ENCODE measurements around the gene PRKAG1. TPM values are rescaled to one million over a fixed set of nuclear protein-coding genes. Genes with fewer than 3 reads are reported as not detected.

Gene PRKAG1
- total RNA-seq, 1 experiment from 2014 or later = 34.2 TPM

GRCh38 chr12:49031573-49032161 lies 13.1 kb upstream of the PRKAG1 start:
- BruUV-seq (replicated peaks) = no TSS peak
- TF ChIP-seq CTCF (IDR thresholded peaks at IDR 0.05; ENCODE audit: unreplicated experiment) = no peak
- Mint-ChIP-seq H3K27me3 (ENCODE audit: unreplicated experiment) (no peaks in the 10 kb centered on the region), H3K4me1 (ENCODE audit: low read depth, unreplicated experiment) (no peaks in the 10 kb centered on the region), H3K9me3 (ENCODE audit: low read depth, unreplicated experiment) (no peaks in the 10 kb centered on the region), H3K4me3 (ENCODE audit: low read depth, unreplicated experiment) (no peak overlapping the region), H3K27ac (ENCODE audit: unreplicated experiment) (no peak overlapping the region), H3K36me3 (ENCODE audit: insufficient read depth, unreplicated experiment) (peaks cover 36% of the 10 kb centered on the region)
- intact Hi-C loops (cut with micrococcal nuclease; ENCODE audit: unreplicated experiment) = no loop called here
- no peak for DNase-seq
- CTCF ChIA-PET = no interaction called here

- BruUV-seq (replicated peaks) = no TSS peak
- CTCF ChIA-PET = interaction anchor here (0.6 kb wide), 1 partner anchor 1019 kb away, joined by 3 read pairs; no protein-coding TSS in a partner anchor
- H3K9me3 Mint-ChIP-seq (ENCODE audit: low read depth, unreplicated experiment) = no peaks in the 10 kb centered on the region
- no peak overlapping the region for H3K27ac Mint-ChIP-seq (ENCODE audit: unreplicated experiment)
- DNase-seq = no peak
- H3K36me3 Mint-ChIP-seq (ENCODE audit: insufficient read depth, unreplicated experiment) = peaks cover 30% of the 10 kb centered on the region
- no peaks in the 10 kb centered on the region for H3K27me3 Mint-ChIP-seq (ENCODE audit: unreplicated experiment)
- TF ChIP-seq CTCF (IDR thresholded peaks at IDR 0.05; ENCODE audit: unreplicated experiment) = no peak
- no peaks in the 10 kb centered on the region for H3K4me1 Mint-ChIP-seq (ENCODE audit: low read depth, unreplicated experiment)
- no peak overlapping the region for H3K4me3 Mint-ChIP-seq (ENCODE audit: low read depth, unreplicated experiment)
- intact Hi-C loops (cut with micrococcal nuclease; ENCODE audit: unreplicated experiment) = no loop called here
These were observed 12.4 kb upstream of the PRKAG1 start for GRCh38 chr12:49030714-49031572.

GRCh38 chr12:49030119-49030518 lies 11.5 kb upstream of the PRKAG1 start:
- Mint-ChIP-seq H3K9me3 (ENCODE audit: low read depth, unreplicated experiment) (no peaks in the 10 kb centered on the region), H3K4me1 (ENCODE audit: low read depth, unreplicated experiment) (no peaks in the 10 kb centered on the region), H3K27me3 (ENCODE audit: unreplicated experiment) (no peaks in the 10 kb centered on the region), H3K36me3 (ENCODE audit: insufficient read depth, unreplicated experiment) (peaks cover 23% of the 10 kb centered on the region), H3K4me3 (ENCODE audit: low read depth, unreplicated experiment) (no peak overlapping the region), H3K27ac (ENCODE audit: unreplicated experiment) (no peak overlapping the region)
- CTCF ChIA-PET = no interaction called here
- DNase-seq = no peak
- intact Hi-C loops (cut with micrococcal nuclease; ENCODE audit: unreplicated experiment) = no loop called here
- no TSS peak for BruUV-seq (replicated peaks)
- no peak for TF ChIP-seq CTCF (IDR thresholded peaks at IDR 0.05; ENCODE audit: unreplicated experiment)

- TF ChIP-seq CTCF (IDR thresholded peaks at IDR 0.05; ENCODE audit: unreplicated experiment) = no peak
- no peak for DNase-seq
- H3K4me1 Mint-ChIP-seq (ENCODE audit: low read depth, unreplicated experiment) = no peaks in the 10 kb centered on the region
- H3K27ac Mint-ChIP-seq (ENCODE audit: unreplicated experiment) = no peak overlapping the region
- no peaks in the 10 kb centered on the region for H3K27me3 Mint-ChIP-seq (ENCODE audit: unreplicated experiment)
- no peak overlapping the region for H3K4me3 Mint-ChIP-seq (ENCODE audit: low read depth, unreplicated experiment)
- BruUV-seq (replicated peaks) = no TSS peak
- no peaks in the 10 kb centered on the region for H3K9me3 Mint-ChIP-seq (ENCODE audit: low read depth, unreplicated experiment)
- CTCF ChIA-PET = no interaction called here
- intact Hi-C loops (cut with micrococcal nuclease; ENCODE audit: unreplicated experiment) = no loop called here
- peaks cover 28% of the 10 kb centered on the region for H3K36me3 Mint-ChIP-seq (ENCODE audit: insufficient read depth, unreplicated experiment)
These were observed 10.2 kb upstream of the PRKAG1 start for GRCh38 chr12:49028666-49029275.

Measured in Calu3 (cell line).